ENCODE results near the gene TLE5.

The TLE5 gene

GRCh38 chr19:3034656-3035541, 27.4 kb downstream of the TLE5 start:
- peak; percentile 29 for DNase-seq

GRCh38 chr19:3034406-3034655, 28.0 kb downstream of the TLE5 start:
- in situ Hi-C loops (cut with HindIII; ENCODE audit: low pct_ligation_motif_present, low pct_unique_long_range_greater_than_20kb, low sequenced_read_pairs) = no loop called here
- DNase-seq = no peak

More at GRCh38 chr19:3034656-3035541, 27.4 kb downstream of the TLE5 start:
- in situ Hi-C loops (cut with HindIII; ENCODE audit: low pct_ligation_motif_present, low pct_unique_long_range_greater_than_20kb, low sequenced_read_pairs) = no loop called here

- in situ Hi-C loops (cut with HindIII; ENCODE audit: low pct_ligation_motif_present, low pct_unique_long_range_greater_than_20kb, low sequenced_read_pairs) = no loop called here
These were observed 28.5 kb downstream of the TLE5 start for GRCh38 chr19:3033595-3034405.

DNA sequence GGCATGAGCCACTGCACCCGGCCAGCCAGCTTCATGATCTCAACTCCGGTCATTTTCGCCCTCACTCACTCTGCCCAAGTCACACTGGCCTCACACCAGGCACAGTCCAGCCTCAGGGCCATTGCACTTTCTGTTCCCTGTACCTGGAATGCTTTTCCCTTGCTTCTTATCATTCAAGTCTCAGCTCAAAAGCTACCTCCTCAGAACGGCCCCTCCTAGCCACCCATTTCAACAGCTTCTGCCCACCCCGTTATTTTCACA, 30.8 kb downstream of the TLE5 start:
- in situ Hi-C loops (cut with HindIII; ENCODE audit: low pct_ligation_motif_present, low pct_unique_long_range_greater_than_20kb, low sequenced_read_pairs) = no loop called here
- DNase-seq = no peak

More at GRCh38 chr19:3033595-3034405, 28.5 kb downstream of the TLE5 start:
- DNase-seq = no peak

DNA sequence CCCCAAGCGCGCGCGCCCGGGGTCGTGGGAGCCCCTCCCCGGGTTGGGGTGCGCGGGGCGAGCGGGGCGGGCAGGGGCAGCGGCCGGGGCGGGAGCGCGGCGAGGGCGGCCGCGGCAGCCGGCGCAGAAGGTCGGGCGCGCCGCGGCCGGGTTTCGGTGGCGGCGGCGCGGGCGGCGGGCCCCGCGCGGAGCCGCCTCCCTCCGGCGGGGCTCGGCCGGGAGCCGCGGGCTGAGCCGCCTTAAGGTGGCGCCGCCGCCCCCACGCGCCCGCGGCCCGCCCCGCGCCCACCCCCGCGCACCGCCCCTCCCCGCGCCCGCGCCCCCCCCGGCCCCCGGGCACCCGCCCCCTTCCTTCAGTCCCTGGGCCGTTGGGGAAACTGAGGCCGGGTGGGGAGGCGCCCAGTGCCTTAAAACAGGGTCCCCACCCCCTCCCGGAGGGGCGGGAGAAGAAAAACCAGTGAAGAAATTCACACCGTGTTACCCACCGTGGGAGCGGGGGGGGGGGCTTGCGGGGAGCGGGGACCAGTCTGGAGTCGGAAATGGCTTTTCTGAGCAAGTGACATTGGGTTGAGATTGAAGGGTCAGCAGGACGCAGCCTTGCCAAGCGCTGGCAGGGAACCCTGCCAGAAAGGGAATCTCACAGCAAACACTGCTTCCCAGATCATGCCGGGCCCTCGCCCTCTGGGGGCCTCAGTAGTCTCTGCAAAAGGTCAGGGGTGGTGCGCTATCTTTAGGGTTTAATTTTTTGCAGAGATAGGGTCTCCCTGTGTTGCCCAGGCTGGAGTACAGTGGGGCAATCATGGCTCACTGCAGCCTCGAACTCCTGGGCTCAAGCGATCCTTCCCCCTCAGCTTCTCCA, 33.0 kb downstream of the TLE5 start, which contains the start of gene TLE2:
Gene TLE2, minus strand, starts transcription at position 216 of the 859 bp plus-strand sequence. CDS start 376 bp downstream, outside the sequence.
- no peak for DNase-seq
- in situ Hi-C loops (cut with HindIII; ENCODE audit: low pct_ligation_motif_present, low pct_unique_long_range_greater_than_20kb, low sequenced_read_pairs) = no loop called here

- no peak for DNase-seq
- in situ Hi-C loops (cut with HindIII; ENCODE audit: low pct_ligation_motif_present, low pct_unique_long_range_greater_than_20kb, low sequenced_read_pairs) = no loop called here
These were observed 33.8 kb downstream of the TLE5 start for GRCh38 chr19:3028305-3029064.

GRCh38 chr19:3027981-3028304, 34.4 kb downstream of the TLE5 start:
- no peak for DNase-seq
- in situ Hi-C loops (cut with HindIII; ENCODE audit: low pct_ligation_motif_present, low pct_unique_long_range_greater_than_20kb, low sequenced_read_pairs) = no loop called here

DNA sequence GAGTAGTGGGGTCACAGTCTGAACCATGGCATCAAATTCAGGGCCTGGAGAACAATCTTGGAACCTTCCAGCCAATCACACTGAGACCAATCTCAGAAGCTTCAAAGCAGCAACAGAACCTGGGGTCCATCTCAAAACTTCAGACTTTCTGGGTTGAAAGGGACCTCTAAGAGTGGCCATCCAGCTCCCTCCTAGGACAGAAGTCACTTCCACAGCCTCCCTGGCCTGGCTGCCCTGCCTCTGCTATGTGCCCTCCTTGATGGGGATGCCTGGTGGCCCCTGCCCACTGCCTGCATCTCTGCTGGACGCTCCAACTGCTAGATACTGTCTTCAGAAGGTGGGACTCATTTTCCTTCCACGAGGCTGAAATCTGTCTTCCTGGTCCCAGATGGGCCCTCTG, 35.0 kb downstream of the TLE5 start:
- no peak for DNase-seq
- in situ Hi-C loops (cut with HindIII; ENCODE audit: low pct_ligation_motif_present, low pct_unique_long_range_greater_than_20kb, low sequenced_read_pairs) = no loop called here

DNA sequence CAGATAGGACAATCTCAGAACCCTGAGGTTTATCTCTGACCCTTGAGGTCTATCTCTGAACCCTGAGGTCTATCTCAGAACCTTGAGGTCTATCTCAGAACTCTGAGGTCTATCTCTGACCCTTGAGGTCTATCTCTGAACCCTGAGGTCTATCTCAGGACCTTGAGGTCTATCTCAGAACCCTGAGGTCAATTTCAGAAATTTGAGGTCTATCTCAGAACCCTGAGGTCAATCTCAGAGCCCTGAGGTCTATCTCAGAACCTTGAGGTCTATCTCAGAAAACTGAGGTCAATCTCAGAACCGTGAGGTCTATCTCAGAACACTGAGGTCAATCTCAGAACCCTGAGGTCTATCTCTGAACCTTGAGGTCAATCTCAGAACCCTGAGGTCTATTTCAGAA, 35.5 kb downstream of the TLE5 start:
- in situ Hi-C loops (cut with HindIII; ENCODE audit: low pct_ligation_motif_present, low pct_unique_long_range_greater_than_20kb, low sequenced_read_pairs) = no loop called here

GRCh38 chr19:3025549-3025886, 36.8 kb downstream of the TLE5 start:
- no peak for DNase-seq
- in situ Hi-C loops (cut with HindIII; ENCODE audit: low pct_ligation_motif_present, low pct_unique_long_range_greater_than_20kb, low sequenced_read_pairs) = no loop called here

More for the DNA sequence above, 35.5 kb downstream of the TLE5 start:
- DNase-seq = no peak

- in situ Hi-C loops (cut with HindIII; ENCODE audit: low pct_ligation_motif_present, low pct_unique_long_range_greater_than_20kb, low sequenced_read_pairs) = no loop called here
- no peak for DNase-seq
These were observed 37.3 kb downstream of the TLE5 start for GRCh38 chr19:3024870-3025548.

DNA sequence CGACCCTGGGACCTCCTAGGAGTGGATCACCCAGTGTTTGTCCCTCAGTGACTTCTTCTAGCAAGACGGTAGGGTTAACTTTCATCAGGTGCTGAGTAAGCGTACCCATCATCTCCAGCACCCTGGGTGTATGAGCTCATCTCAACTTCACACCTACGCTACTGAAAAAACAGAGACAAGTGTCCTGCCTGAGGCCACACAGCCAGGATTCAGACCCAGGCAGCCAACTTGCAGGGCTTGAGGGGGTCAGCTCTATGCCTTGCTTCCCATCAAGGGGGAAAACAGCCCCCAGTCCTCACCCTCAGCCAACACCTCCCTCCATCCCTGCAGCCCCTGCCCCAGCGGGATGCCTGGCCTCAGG, 37.8 kb downstream of the TLE5 start:
- no peak for DNase-seq
- in situ Hi-C loops (cut with HindIII; ENCODE audit: low pct_ligation_motif_present, low pct_unique_long_range_greater_than_20kb, low sequenced_read_pairs) = no loop called here

DNA sequence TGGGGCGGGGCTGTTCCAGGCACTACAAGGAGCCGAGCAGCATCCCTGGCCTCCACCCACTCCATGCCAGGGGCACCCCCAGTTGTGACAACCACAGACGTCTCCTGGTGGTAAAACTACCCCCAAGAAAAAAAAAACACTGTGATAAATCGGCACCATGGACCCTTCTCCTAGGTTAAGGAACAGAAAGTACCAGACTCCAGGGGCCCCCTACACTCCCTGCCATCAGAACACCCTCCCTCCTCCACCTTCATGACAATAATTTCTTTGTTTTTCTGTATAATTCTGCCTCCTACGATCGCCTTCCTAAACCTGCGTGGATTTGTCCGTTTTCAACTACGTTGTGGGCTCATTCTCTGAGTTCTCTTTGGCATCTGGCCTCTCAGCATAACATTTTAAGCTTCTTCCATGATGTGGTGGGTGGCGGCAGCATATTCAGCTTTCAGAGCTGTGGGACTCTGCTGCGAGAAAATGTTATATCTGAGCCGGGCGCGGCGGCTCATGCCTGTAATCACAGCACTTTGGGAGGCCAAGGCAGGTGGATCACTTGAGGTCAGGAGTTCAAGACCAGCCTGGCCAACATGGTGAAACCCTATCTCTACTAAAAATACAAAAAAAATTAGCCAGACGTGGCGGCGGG, 41.9 kb downstream of the TLE5 start:
- in situ Hi-C loops (cut with HindIII; ENCODE audit: low pct_ligation_motif_present, low pct_unique_long_range_greater_than_20kb, low sequenced_read_pairs) = no loop called here
- no peak for DNase-seq

- DNase-seq = no peak
These were observed 43.0 kb downstream of the TLE5 start for GRCh38 chr19:3019211-3019854.

DNA sequence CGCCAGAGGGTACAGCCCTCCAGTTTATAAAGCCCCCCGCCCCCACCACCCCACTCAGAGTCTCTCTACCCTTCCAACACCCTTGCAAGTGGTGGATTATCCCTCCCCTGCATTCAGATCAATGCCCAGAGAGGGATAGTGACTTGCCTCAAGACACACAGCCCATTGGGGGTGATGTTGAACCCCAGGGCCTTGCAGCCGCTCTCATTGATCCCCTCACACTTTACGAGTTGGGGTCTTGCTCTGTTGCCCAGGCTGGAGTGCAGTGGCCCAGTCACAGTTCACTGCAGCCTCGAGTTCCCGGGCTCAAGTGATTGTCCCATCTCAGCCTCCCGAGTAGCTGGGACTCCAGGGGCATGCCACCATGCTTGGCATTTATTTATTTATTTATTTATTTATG, 44.4 kb downstream of the TLE5 start:
- in situ Hi-C loops (cut with HindIII; ENCODE audit: low pct_ligation_motif_present, low pct_unique_long_range_greater_than_20kb, low sequenced_read_pairs) = no loop called here
- DNase-seq = no peak

More at GRCh38 chr19:3019211-3019854, 43.0 kb downstream of the TLE5 start:
- in situ Hi-C loops (cut with HindIII; ENCODE audit: low pct_ligation_motif_present, low pct_unique_long_range_greater_than_20kb, low sequenced_read_pairs) = no loop called here

DNA sequence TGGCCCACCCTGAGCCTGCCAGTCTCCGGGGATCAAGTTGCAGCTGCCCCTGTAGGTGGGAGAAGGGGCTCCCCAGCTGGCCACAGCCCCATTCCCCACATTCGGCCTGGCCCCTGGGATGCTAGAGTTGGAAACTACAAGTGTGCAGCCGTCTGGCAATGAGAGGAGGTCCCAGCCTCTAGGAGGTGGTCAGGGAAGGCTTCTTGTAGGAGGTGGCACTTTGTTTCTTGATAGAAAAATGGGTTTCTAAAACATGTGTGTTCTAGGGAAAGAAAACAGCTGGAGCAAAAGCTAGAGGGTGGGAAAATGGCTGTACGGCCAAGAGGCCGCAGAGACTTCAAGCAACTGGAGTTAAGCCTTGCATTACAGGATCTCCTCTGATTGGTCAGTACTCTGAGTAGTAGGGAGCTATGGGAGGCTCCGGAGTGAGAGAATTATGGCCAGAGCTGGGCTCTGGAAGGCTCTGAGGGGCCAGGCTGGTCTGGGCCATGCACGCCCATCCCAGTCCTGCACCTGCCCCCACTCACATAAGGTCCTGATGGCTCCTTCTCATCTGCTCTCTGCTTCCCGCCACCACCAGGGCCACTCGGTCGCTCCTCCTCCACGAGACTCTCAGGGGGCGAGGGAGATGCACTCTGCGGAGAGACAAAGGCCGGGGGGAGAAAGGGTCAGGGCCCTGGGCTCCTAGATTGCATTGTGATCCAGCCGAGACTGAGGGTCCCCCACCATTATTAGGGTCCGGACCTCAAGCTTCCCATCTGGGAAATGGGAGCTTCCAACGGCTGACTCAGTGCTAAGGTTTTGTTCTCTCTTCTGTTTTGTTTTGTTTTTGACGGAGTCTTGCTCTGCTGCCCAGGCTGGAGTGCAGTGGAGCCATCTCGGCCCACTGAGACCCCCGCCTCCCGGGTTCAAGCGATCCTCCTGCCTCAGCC, 46.9 kb downstream of the TLE5 start:
- in situ Hi-C loops (cut with HindIII; ENCODE audit: low pct_ligation_motif_present, low pct_unique_long_range_greater_than_20kb, low sequenced_read_pairs) = no loop called here

More for the DNA sequence above, 46.9 kb downstream of the TLE5 start:
- no peak for DNase-seq

Data from ACHN (cell line).